Mucosa of rectum (tissue), 2 donors: ENCODE results near the gene ZFHX3.

Experiments used
- H3K27ac ChIP-seq, 2 donors: one replicate each; pipeline ENCODE4 v1.7.0; 2013; ENCODE audit warnings: inconsistent platforms in 2 of 2, low read depth in 2 of 2, low read length in 2 of 2
- H3K27me3 ChIP-seq, 2 donors: one replicate each; pipeline ENCODE4 v1.7.0; 2013; ENCODE audit warnings: low read length in 2 of 2; ENCODE audit not compliant: control insufficient read depth in 2 of 2, insufficient read depth in 2 of 2
- H3K36me3 ChIP-seq, 2 donors: one replicate each; pipeline ENCODE4 v1.7.0; 2013; ENCODE audit warnings: low read length in 2 of 2; ENCODE audit not compliant: control insufficient read depth in 2 of 2, insufficient read depth in 2 of 2
- H3K4me1 ChIP-seq, 2 donors: one replicate each; pipeline ENCODE4 v1.7.0; 2013; ENCODE audit warnings: low read length in 2 of 2, mild to moderate bottlenecking in 1 of 2; ENCODE audit not compliant: control insufficient read depth in 2 of 2, insufficient read depth in 2 of 2
- H3K4me3 ChIP-seq, 2 donors: one replicate each; pipeline ENCODE4 v1.7.0; 2013; ENCODE audit warnings: low read length in 2 of 2
- H3K9ac ChIP-seq, 2 donors: one replicate each; pipeline ENCODE4 v1.7.0; 2013; ENCODE audit warnings: low read length in 2 of 2, low read depth in 1 of 2, mild to moderate bottlenecking in 1 of 2
- H3K9me3 ChIP-seq, 2 donors: one replicate each; pipeline ENCODE4 v1.7.0; 2013; ENCODE audit warnings: low read length in 2 of 2; ENCODE audit not compliant: control insufficient read depth in 2 of 2
- donor health status: healthy.
- donor health status: Normal muscosa, but diverticular disease.

ZFHX3 gene

GRCh38 chr16:73068541-73069401, 20.8 kb upstream of the ZFHX3 start:
- peak overlapping the region; percentile 80 to 82 for H3K27ac ChIP-seq
- no peaks in the 10 kb centered on the region for H3K36me3 ChIP-seq
- H3K4me1 ChIP-seq: peaks cover 41 to 58% of the 10 kb centered on the region in 2 donors

GRCh38 chr16:73067671-73068540, 20.0 kb upstream of the ZFHX3 start:
- no peaks in the 10 kb centered on the region for H3K9me3 ChIP-seq
- H3K9ac ChIP-seq: peak overlapping the region in 1 of 2 donors; percentile 40
- no peaks in the 10 kb centered on the region for H3K36me3 ChIP-seq
- H3K4me1 ChIP-seq: peaks cover 41 to 58% of the 10 kb centered on the region in 2 donors
- peaks cover 26 to 35% of the 10 kb centered on the region in 2 donors for H3K27me3 ChIP-seq
- H3K4me3 ChIP-seq: no peak overlapping the region
- peak overlapping the region; percentile 26 to 80 for H3K27ac ChIP-seq

More at GRCh38 chr16:73068541-73069401, 20.8 kb upstream of the ZFHX3 start:
- H3K9me3 ChIP-seq: no peaks in the 10 kb centered on the region
- no peak overlapping the region for H3K4me3 ChIP-seq
- H3K27me3 ChIP-seq: peaks cover 19 to 29% of the 10 kb centered on the region in 2 donors
- peak overlapping the region in 1 of 2 donors; percentile 40 for H3K9ac ChIP-seq

GRCh38 chr16:73066927-73067670, 19.2 kb upstream of the ZFHX3 start:
- Histone ChIP-seq H3K9ac (peak overlapping the region in 1 of 2 donors; percentile 37), H3K4me3 (peak overlapping the region; percentile 38 to 43), H3K27ac (no peak overlapping the region), H3K4me1 (peaks cover 41 to 58% of the 10 kb centered on the region in 2 donors), H3K9me3 (no peaks in the 10 kb centered on the region), H3K36me3 (no peaks in the 10 kb centered on the region), H3K27me3 (peaks cover 29 to 37% of the 10 kb centered on the region in 2 donors)

- Histone ChIP-seq H3K27me3 (peaks cover 29 to 39% of the 10 kb centered on the region in 2 donors), H3K9me3 (no peaks in the 10 kb centered on the region), H3K4me1 (peaks cover 35 to 51% of the 10 kb centered on the region in 2 donors), H3K4me3 (peak overlapping the region; percentile 38 to 43), H3K9ac (peak overlapping the region in 1 of 2 donors; percentile 37), H3K36me3 (no peaks in the 10 kb centered on the region), H3K27ac (peak overlapping the region in 1 of 2 donors; percentile 6)
Measured at GRCh38 chr16:73066331-73066926, 18.5 kb upstream of the ZFHX3 start.

GRCh38 chr16:73065632-73066330, 17.9 kb upstream of the ZFHX3 start:
- peaks cover 29 to 39% of the 10 kb centered on the region in 2 donors for H3K27me3 ChIP-seq

GRCh38 chr16:73064994-73065545, 17.1 kb upstream of the ZFHX3 start:
- H3K9me3 ChIP-seq: no peaks in the 10 kb centered on the region
- peak overlapping the region; percentile 20 to 26 for H3K4me3 ChIP-seq
- peaks cover 29 to 39% of the 10 kb centered on the region in 2 donors for H3K27me3 ChIP-seq
- H3K27ac ChIP-seq: no peak overlapping the region
- peaks cover 33 to 40% of the 10 kb centered on the region in 2 donors for H3K4me1 ChIP-seq
- H3K9ac ChIP-seq: no peak overlapping the region
- H3K36me3 ChIP-seq: no peaks in the 10 kb centered on the region

More at GRCh38 chr16:73065632-73066330, 17.9 kb upstream of the ZFHX3 start:
- Histone ChIP-seq H3K27ac (no peak overlapping the region), H3K4me3 (peak overlapping the region in 1 of 2 donors; percentile 20), H3K9ac (peak overlapping the region; percentile 26 to 37), H3K4me1 (peaks cover 35 to 46% of the 10 kb centered on the region in 2 donors), H3K9me3 (no peaks in the 10 kb centered on the region), H3K36me3 (no peaks in the 10 kb centered on the region)

GRCh38 chr16:73064212-73064993, 16.5 kb upstream of the ZFHX3 start:
- H3K27ac ChIP-seq: no peak overlapping the region
- H3K4me1 ChIP-seq: peaks cover 30 to 36% of the 10 kb centered on the region in 2 donors

GRCh38 chr16:73063854-73064211, 15.9 kb upstream of the ZFHX3 start:
- Histone ChIP-seq H3K4me3 (peak overlapping the region in 1 of 2 donors; percentile 14), H3K9me3 (no peaks in the 10 kb centered on the region), H3K36me3 (no peaks in the 10 kb centered on the region), H3K27ac (no peak overlapping the region), H3K4me1 (peaks cover 24 to 37% of the 10 kb centered on the region in 2 donors), H3K27me3 (peaks cover 29 to 39% of the 10 kb centered on the region in 2 donors), H3K9ac (peak overlapping the region in 1 of 2 donors; percentile 18)

More at GRCh38 chr16:73064212-73064993, 16.5 kb upstream of the ZFHX3 start:
- Histone ChIP-seq H3K4me3 (peak overlapping the region; percentile 20 to 26), H3K27me3 (peaks cover 29 to 39% of the 10 kb centered on the region in 2 donors), H3K9ac (peak overlapping the region in 1 of 2 donors; percentile 18), H3K9me3 (no peaks in the 10 kb centered on the region), H3K36me3 (no peaks in the 10 kb centered on the region)
